ENCODE measurements around the gene PCDHGA5.

The PCDHGA5 gene

GRCh38 chr5:141388661-141389060 lies 24.7 kb downstream of the PCDHGA5 start:
- Histone ChIP-seq H3K36me3 (ENCODE audit: control insufficient read depth in 1 of 2, insufficient read depth in 2 of 2, low read length in 2 of 2) (peaks cover 16 to 20% of the 10 kb centered on the region in 2 experiments), H2AFZ (ENCODE audit: insufficient read depth, low read length, poor library complexity) (no peak overlapping the region), H3K4ac (ENCODE audit: low read depth, low read length) (no peak overlapping the region), H3K4me3 (ENCODE audit: low read depth, low read length) (peak overlapping the region; percentile 48), H2BK12ac (ENCODE audit: low read length) (no peak overlapping the region), H4K12ac (ENCODE audit: low read depth, low read length) (no peak overlapping the region), H3K27me3 (ENCODE audit: insufficient read depth, low read length) (no peaks in the 10 kb centered on the region), H2BK5ac (ENCODE audit: low read depth, low read length, poor library complexity) (no peak overlapping the region), H3K4me1 (ENCODE audit: control insufficient read depth in 1 of 2, insufficient read depth in 2 of 2, low read length in 2 of 2) (no peaks in the 10 kb centered on the region), H2AK5ac (ENCODE audit: low read length) (no peak overlapping the region), H3K79me1 (ENCODE audit: low read length) (no peaks in the 10 kb centered on the region), H3K9ac (ENCODE audit: low read length) (no peak overlapping the region), H4K91ac (ENCODE audit: low read depth, low read length) (no peak overlapping the region), H3K9me3 (ENCODE audit: insufficient read depth, low read depth, low read length) (peaks cover 38% of the 10 kb centered on the region), H3K27ac (ENCODE audit: low read depth, low read length) (no peak overlapping the region), H3K23ac (ENCODE audit: low read length) (no peak overlapping the region), H3K79me2 (ENCODE audit: control insufficient read depth, insufficient read depth, low read length, poor library complexity) (no peaks in the 10 kb centered on the region), H2BK120ac (ENCODE audit: insufficient read depth, low read length, poor library complexity) (no peak overlapping the region), H4K8ac (ENCODE audit: low read depth, low read length) (no peak overlapping the region), H3K14ac (ENCODE audit: low read length) (no peak overlapping the region), H3K18ac (ENCODE audit: low read length) (no peak overlapping the region), H3K4me2 (ENCODE audit: low read length) (no peak overlapping the region)
- DNase-seq: no peak
- no CpG with 5 or more reads among the region's 10 CpGs for WGBS (ENCODE audit: extremely low coverage, insufficient coverage, insufficient read length)

DNA sequence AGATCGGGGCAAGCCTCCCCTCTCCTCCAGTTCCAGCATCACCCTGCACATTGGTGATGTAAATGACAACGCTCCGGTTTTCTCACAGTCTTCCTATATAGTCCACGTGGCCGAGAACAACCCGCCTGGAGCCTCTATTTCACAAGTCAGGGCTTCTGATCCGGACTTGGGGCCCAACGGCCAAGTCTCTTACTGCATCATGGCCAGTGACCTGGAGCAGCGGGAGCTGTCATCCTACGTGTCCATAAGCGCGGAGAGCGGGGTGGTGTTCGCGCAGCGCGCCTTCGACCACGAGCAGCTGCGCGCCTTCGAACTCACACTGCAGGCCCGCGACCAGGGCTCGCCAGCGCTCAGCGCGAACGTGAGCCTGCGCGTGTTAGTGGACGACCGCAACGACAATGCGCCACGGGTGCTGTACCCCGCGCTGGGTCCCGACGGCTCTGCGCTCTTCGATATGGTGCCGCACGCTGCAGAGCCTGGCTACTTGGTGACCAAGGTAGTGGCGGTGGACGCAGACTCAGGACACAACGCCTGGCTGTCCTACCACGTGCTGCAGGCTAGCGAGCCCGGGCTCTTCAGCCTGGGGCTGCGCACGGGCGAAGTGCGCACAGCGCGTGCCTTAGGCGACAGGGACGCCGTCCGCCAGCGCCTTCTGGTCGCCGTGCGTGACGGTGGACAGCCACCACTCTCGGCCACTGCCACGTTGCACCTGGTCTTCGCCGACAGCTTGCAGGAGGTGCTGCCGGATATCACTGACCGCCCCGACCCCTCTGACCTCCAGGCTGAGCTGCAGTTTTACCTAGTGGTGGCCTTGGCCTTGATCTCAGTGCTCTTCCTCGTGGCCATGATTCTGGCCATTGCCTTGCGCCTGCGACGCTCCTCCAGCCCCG lies 25.4 kb downstream of the PCDHGA5 start:
- H3K9ac ChIP-seq (ENCODE audit: low read length): no peak overlapping the region
- H3K9me3 ChIP-seq (ENCODE audit: insufficient read depth, low read depth, low read length): peaks cover 40% of the 10 kb centered on the region
- no peak overlapping the region for H3K14ac ChIP-seq (ENCODE audit: low read length)
- no CpG with 5 or more reads among the region's 77 CpGs for WGBS (ENCODE audit: extremely low coverage, insufficient coverage, insufficient read length)
- H3K27me3 ChIP-seq (ENCODE audit: insufficient read depth, low read length): no peaks in the 10 kb centered on the region
- no peak overlapping the region for H2AFZ ChIP-seq (ENCODE audit: insufficient read depth, low read length, poor library complexity)
- no peak overlapping the region for H3K4me3 ChIP-seq (ENCODE audit: low read depth, low read length)
- H2AK5ac ChIP-seq (ENCODE audit: low read length): no peak overlapping the region
- H4K12ac ChIP-seq (ENCODE audit: low read depth, low read length): no peak overlapping the region
- no peak overlapping the region for H3K18ac ChIP-seq (ENCODE audit: low read length)
- H3K36me3 ChIP-seq (ENCODE audit: control insufficient read depth in 1 of 2, insufficient read depth in 2 of 2, low read length in 2 of 2): peaks cover 19 to 23% of the 10 kb centered on the region in 2 experiments
- H4K8ac ChIP-seq (ENCODE audit: low read depth, low read length): no peak overlapping the region
- H3K79me1 ChIP-seq (ENCODE audit: low read length): no peaks in the 10 kb centered on the region
- H2BK12ac ChIP-seq (ENCODE audit: low read length): no peak overlapping the region
- H3K79me2 ChIP-seq (ENCODE audit: control insufficient read depth, insufficient read depth, low read length, poor library complexity): no peaks in the 10 kb centered on the region
- no peak overlapping the region for H3K4ac ChIP-seq (ENCODE audit: low read depth, low read length)
- no peak for DNase-seq
- H3K4me2 ChIP-seq (ENCODE audit: low read length): no peak overlapping the region
- no peaks in the 10 kb centered on the region for H3K4me1 ChIP-seq (ENCODE audit: control insufficient read depth in 1 of 2, insufficient read depth in 2 of 2, low read length in 2 of 2)
- no peak overlapping the region for H2BK120ac ChIP-seq (ENCODE audit: insufficient read depth, low read length, poor library complexity)
- H3K23ac ChIP-seq (ENCODE audit: low read length): no peak overlapping the region
- H2BK5ac ChIP-seq (ENCODE audit: low read depth, low read length, poor library complexity): no peak overlapping the region
- H4K91ac ChIP-seq (ENCODE audit: low read depth, low read length): no peak overlapping the region
- H3K27ac ChIP-seq (ENCODE audit: low read depth, low read length): no peak overlapping the region

GRCh38 chr5:141392429-141393198 lies 28.7 kb downstream of the PCDHGA5 start, which contains the start of gene PCDHGA8:
TSS of gene PCDHGA8 (plus strand) at chr5:141392633. CDS start at chr5:141392814, 181 bp downstream.
- Histone ChIP-seq H3K27ac (ENCODE audit: low read depth, low read length) (no peak within 1 kb of the TSS), H2AK5ac (ENCODE audit: low read length) (no peak within 1 kb of the TSS), H4K12ac (ENCODE audit: low read depth, low read length) (no peak within 1 kb of the TSS), H3K23ac (ENCODE audit: low read length) (no peak within 1 kb of the TSS), H4K8ac (ENCODE audit: low read depth, low read length) (no peak within 1 kb of the TSS), H3K79me2 (ENCODE audit: control insufficient read depth, insufficient read depth, low read length, poor library complexity) (no peaks in the 10 kb centered on the region), H3K4me2 (ENCODE audit: low read length) (no peak within 1 kb of the TSS), H3K9me3 (ENCODE audit: insufficient read depth, low read depth, low read length) (peaks cover 38% of the 10 kb centered on the region), H3K4me3 (ENCODE audit: low read depth, low read length) (no peak within 1 kb of the TSS), H3K27me3 (ENCODE audit: insufficient read depth, low read length) (no peaks in the 10 kb centered on the region), H3K4ac (ENCODE audit: low read depth, low read length) (no peak within 1 kb of the TSS), H3K4me1 (ENCODE audit: control insufficient read depth in 1 of 2, insufficient read depth in 2 of 2, low read length in 2 of 2) (no peaks in the 10 kb centered on the region), H3K18ac (ENCODE audit: low read length) (no peak within 1 kb of the TSS), H2AFZ (ENCODE audit: insufficient read depth, low read length, poor library complexity) (no peak within 1 kb of the TSS), H3K36me3 (ENCODE audit: control insufficient read depth in 1 of 2, insufficient read depth in 2 of 2, low read length in 2 of 2) (peaks cover 19 to 25% of the 10 kb centered on the region in 2 experiments), H3K14ac (ENCODE audit: low read length) (no peak within 1 kb of the TSS), H3K9ac (ENCODE audit: low read length) (no peak within 1 kb of the TSS), H2BK5ac (ENCODE audit: low read depth, low read length, poor library complexity) (no peak within 1 kb of the TSS), H2BK12ac (ENCODE audit: low read length) (no peak within 1 kb of the TSS), H3K79me1 (ENCODE audit: low read length) (no peaks in the 10 kb centered on the region), H2BK120ac (ENCODE audit: insufficient read depth, low read length, poor library complexity) (no peak within 1 kb of the TSS), H4K91ac (ENCODE audit: low read depth, low read length) (no peak within 1 kb of the TSS)
- no peak for DNase-seq
- WGBS (ENCODE audit: extremely low coverage, insufficient coverage, insufficient read length): no CpG with 5 or more reads among the region's 38 CpGs

GRCh38 chr5:141393267-141393666 lies 29.3 kb downstream of the PCDHGA5 start:
- no peak for DNase-seq
- H3K18ac ChIP-seq (ENCODE audit: low read length): no peak overlapping the region
- H3K23ac ChIP-seq (ENCODE audit: low read length): no peak overlapping the region
- H2AFZ ChIP-seq (ENCODE audit: insufficient read depth, low read length, poor library complexity): no peak overlapping the region
- no peaks in the 10 kb centered on the region for H3K27me3 ChIP-seq (ENCODE audit: insufficient read depth, low read length)
- no peak overlapping the region for H4K91ac ChIP-seq (ENCODE audit: low read depth, low read length)
- no peak overlapping the region for H3K14ac ChIP-seq (ENCODE audit: low read length)
- no peak overlapping the region for H2BK5ac ChIP-seq (ENCODE audit: low read depth, low read length, poor library complexity)
- H3K4me3 ChIP-seq (ENCODE audit: low read depth, low read length): no peak overlapping the region
- no peaks in the 10 kb centered on the region for H3K4me1 ChIP-seq (ENCODE audit: control insufficient read depth in 1 of 2, insufficient read depth in 2 of 2, low read length in 2 of 2)
- H2AK5ac ChIP-seq (ENCODE audit: low read length): no peak overlapping the region
- H3K9me3 ChIP-seq (ENCODE audit: insufficient read depth, low read depth, low read length): peaks cover 39% of the 10 kb centered on the region
- H3K79me1 ChIP-seq (ENCODE audit: low read length): no peaks in the 10 kb centered on the region
- H4K8ac ChIP-seq (ENCODE audit: low read depth, low read length): no peak overlapping the region
- WGBS (ENCODE audit: extremely low coverage, insufficient coverage, insufficient read length): no CpG with 5 or more reads among the region's 21 CpGs
- H3K4ac ChIP-seq (ENCODE audit: low read depth, low read length): no peak overlapping the region
- H3K36me3 ChIP-seq (ENCODE audit: control insufficient read depth in 1 of 2, insufficient read depth in 2 of 2, low read length in 2 of 2): peaks cover 19 to 27% of the 10 kb centered on the region in 2 experiments
- H2BK12ac ChIP-seq (ENCODE audit: low read length): no peak overlapping the region
- H4K12ac ChIP-seq (ENCODE audit: low read depth, low read length): no peak overlapping the region
- H3K27ac ChIP-seq (ENCODE audit: low read depth, low read length): no peak overlapping the region
- H3K9ac ChIP-seq (ENCODE audit: low read length): no peak overlapping the region
- H3K79me2 ChIP-seq (ENCODE audit: control insufficient read depth, insufficient read depth, low read length, poor library complexity): no peaks in the 10 kb centered on the region
- no peak overlapping the region for H3K4me2 ChIP-seq (ENCODE audit: low read length)
- no peak overlapping the region for H2BK120ac ChIP-seq (ENCODE audit: insufficient read depth, low read length, poor library complexity)

All from trophoblast cell (in vitro differentiated cells and primary cell).